Endothelial cell of umbilical vein (primary cell): ENCODE results near the gene CFAP73.

ENCODE experiments used
- FOS ChIP-seq: IDR thresholded peaks from 2 replicates; pipeline ENCODE4 v1.6.1; 2011; ENCODE audit warnings: mild to moderate bottlenecking, low read length, moderate library complexity, borderline replicate concordance; ENCODE audit not compliant: insufficient read depth
- GATA2 ChIP-seq: IDR thresholded peaks from 2 replicates; pipeline ENCODE4 v1.7.0; 2011; ENCODE audit warnings: low read depth, mild to moderate bottlenecking, moderate library complexity, mixed read lengths, low read length; ENCODE audit not compliant: insufficient read length, insufficient read depth
- MYC ChIP-seq: IDR thresholded peaks from one replicate; pipeline ENCODE4 v1.6.1; 2011; ENCODE audit warnings: mild to moderate bottlenecking, low read depth, low read length
- TF ChIP-seq, protein P1 (sequence below), 2 donors: IDR thresholded peaks; 1 replicate in 1 of 2; 2 replicates in 1 of 2; pipeline ENCODE4 v1.5.1; 2011; ENCODE audit warnings: low read length in 2 of 2, mild to moderate bottlenecking in 2 of 2, moderate library complexity in 2 of 2, control low read depth in 1 of 2, inconsistent platforms in 1 of 2, low read depth in 1 of 2; ENCODE audit not compliant: insufficient read depth in 1 of 2; ENCODE audit errors: extremely low read depth in 1 of 2

DNA sequence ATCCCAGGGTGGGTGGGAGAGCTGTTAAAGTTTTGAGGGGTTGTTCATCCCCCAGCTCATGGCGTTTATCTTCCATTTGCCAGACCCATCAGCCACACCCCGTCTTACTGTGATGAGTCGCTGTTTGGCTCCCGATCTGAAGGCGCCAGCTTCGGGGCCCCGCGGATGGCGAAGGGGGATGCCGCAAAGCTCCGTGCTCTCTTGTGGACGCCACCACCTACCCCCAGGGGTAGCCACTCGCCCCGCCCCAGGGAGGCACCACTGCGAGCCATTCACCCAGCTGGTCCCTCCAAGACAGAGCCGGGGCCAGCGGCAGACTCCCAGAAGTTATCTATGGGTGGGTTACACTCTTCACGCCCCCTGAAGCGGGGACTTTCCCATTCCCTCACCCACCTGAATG lies 41.7 kb downstream of the CFAP73 start:
- TF ChIP-seq, protein P1, sequence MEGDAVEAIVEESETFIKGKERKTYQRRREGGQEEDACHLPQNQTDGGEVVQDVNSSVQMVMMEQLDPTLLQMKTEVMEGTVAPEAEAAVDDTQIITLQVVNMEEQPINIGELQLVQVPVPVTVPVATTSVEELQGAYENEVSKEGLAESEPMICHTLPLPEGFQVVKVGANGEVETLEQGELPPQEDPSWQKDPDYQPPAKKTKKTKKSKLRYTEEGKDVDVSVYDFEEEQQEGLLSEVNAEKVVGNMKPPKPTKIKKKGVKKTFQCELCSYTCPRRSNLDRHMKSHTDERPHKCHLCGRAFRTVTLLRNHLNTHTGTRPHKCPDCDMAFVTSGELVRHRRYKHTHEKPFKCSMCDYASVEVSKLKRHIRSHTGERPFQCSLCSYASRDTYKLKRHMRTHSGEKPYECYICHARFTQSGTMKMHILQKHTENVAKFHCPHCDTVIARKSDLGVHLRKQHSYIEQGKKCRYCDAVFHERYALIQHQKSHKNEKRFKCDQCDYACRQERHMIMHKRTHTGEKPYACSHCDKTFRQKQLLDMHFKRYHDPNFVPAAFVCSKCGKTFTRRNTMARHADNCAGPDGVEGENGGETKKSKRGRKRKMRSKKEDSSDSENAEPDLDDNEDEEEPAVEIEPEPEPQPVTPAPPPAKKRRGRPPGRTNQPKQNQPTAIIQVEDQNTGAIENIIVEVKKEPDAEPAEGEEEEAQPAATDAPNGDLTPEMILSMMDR (IDR thresholded peaks at IDR 0.05; ENCODE audit: extremely low read depth in 1 of 2, insufficient read depth in 1 of 2, low read depth in 1 of 2, low read length in 2 of 2): no peak
- TF ChIP-seq FOS (no peak), MYC (no peak), GATA2 (no peak)
